ENCODE results near the gene LRFN2. TPM values are rescaled to one million over a fixed set of nuclear protein-coding genes. Genes with fewer than 3 reads are reported as not detected.

Gene LRFN2
- polyA plus RNA-seq, 3 donors, result not detected

DNA sequence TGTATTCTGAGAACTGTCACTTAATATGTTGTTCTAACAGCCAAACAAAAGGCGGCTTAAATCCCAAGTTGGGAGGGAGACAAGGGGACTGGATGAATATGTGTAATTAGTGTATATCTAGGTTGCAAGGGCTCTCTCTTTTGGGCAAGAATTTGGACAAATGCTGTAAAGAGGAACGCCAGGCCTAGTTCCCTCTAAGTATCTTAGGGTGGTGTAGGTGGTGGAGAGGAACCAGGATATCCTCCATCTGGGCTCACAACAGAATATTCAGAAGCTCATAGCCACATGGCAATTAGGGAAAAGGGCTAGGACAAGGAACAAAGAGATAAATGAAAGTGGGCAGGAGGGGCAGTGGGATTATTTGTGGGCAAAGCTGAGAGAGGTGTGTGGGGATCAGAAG is 149.5 kb downstream of the LRFN2 start:
- no peak overlapping the region for H3K4me3 Mint-ChIP-seq
- peak overlapping the region in 1 of 7 donors; percentile 2 for H3K27ac Mint-ChIP-seq
- Histone ChIP-seq H3K9ac (ENCODE audit: insufficient read depth, low read length, poor library complexity, severe bottlenecking) (no peak overlapping the region), H3K36me3 (replicated peaks in 1 of 2; ENCODE audit: control insufficient read depth in 1 of 2, insufficient read depth in 2 of 2, low read length in 2 of 2) (no peaks in the 10 kb centered on the region), H3K4me1 (ENCODE audit: control insufficient read depth in 1 of 2, insufficient read depth in 2 of 2, low read length in 2 of 2) (no peaks in the 10 kb centered on the region), H3K27ac (ENCODE audit: low read depth in 1 of 2, low read length in 2 of 2) (no peak overlapping the region), H4K20me1 (ENCODE audit: insufficient read depth, low read length) (no peaks in the 10 kb centered on the region), H3K4me3 (replicated peaks in 1 of 3; ENCODE audit: low read depth in 2 of 3, low read length in 3 of 3) (no peak overlapping the region), H2AFZ (ENCODE audit: insufficient read depth, low read depth, low read length, poor library complexity, severe bottlenecking) (no peak overlapping the region), H3K9me3 (replicated peaks in 1 of 2; ENCODE audit: control insufficient read depth in 1 of 2, insufficient read depth in 1 of 2, low read length in 2 of 2) (no peaks in the 10 kb centered on the region), H3K4me2 (replicated peaks; ENCODE audit: extremely low read depth, low read length, poor library complexity, severe bottlenecking) (no peak overlapping the region), H3K27me3 (ENCODE audit: control insufficient read depth in 2 of 2, insufficient read depth in 2 of 2, low read length in 2 of 2) (no peaks in the 10 kb centered on the region), H3K79me2 (ENCODE audit: insufficient read depth, low read length) (no peaks in the 10 kb centered on the region)
- no peak for DNase-seq
- intact Hi-C loops (cut with micrococcal nuclease), result no loop called here
- no CpG with 5 or more reads among the region's 2 CpGs for WGBS (ENCODE audit: insufficient coverage)
- TF ChIP-seq, protein P1, sequence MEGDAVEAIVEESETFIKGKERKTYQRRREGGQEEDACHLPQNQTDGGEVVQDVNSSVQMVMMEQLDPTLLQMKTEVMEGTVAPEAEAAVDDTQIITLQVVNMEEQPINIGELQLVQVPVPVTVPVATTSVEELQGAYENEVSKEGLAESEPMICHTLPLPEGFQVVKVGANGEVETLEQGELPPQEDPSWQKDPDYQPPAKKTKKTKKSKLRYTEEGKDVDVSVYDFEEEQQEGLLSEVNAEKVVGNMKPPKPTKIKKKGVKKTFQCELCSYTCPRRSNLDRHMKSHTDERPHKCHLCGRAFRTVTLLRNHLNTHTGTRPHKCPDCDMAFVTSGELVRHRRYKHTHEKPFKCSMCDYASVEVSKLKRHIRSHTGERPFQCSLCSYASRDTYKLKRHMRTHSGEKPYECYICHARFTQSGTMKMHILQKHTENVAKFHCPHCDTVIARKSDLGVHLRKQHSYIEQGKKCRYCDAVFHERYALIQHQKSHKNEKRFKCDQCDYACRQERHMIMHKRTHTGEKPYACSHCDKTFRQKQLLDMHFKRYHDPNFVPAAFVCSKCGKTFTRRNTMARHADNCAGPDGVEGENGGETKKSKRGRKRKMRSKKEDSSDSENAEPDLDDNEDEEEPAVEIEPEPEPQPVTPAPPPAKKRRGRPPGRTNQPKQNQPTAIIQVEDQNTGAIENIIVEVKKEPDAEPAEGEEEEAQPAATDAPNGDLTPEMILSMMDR (IDR thresholded peaks at IDR 0.05), result no peak
- H3K4me1 Mint-ChIP-seq, result peaks cover 12% of the 10 kb centered on the region
- H3K9me3 Mint-ChIP-seq, result peaks cover 0 to 2% (median 0%) of the 10 kb centered on the region in 7 donors
- H3K36me3 Mint-ChIP-seq, result no peaks in the 10 kb centered on the region
- H3K27me3 Mint-ChIP-seq (ENCODE audit: low read depth in 3 of 3), result peaks cover 0 to 4% (median 4%) of the 10 kb centered on the region in 3 donors

DNA sequence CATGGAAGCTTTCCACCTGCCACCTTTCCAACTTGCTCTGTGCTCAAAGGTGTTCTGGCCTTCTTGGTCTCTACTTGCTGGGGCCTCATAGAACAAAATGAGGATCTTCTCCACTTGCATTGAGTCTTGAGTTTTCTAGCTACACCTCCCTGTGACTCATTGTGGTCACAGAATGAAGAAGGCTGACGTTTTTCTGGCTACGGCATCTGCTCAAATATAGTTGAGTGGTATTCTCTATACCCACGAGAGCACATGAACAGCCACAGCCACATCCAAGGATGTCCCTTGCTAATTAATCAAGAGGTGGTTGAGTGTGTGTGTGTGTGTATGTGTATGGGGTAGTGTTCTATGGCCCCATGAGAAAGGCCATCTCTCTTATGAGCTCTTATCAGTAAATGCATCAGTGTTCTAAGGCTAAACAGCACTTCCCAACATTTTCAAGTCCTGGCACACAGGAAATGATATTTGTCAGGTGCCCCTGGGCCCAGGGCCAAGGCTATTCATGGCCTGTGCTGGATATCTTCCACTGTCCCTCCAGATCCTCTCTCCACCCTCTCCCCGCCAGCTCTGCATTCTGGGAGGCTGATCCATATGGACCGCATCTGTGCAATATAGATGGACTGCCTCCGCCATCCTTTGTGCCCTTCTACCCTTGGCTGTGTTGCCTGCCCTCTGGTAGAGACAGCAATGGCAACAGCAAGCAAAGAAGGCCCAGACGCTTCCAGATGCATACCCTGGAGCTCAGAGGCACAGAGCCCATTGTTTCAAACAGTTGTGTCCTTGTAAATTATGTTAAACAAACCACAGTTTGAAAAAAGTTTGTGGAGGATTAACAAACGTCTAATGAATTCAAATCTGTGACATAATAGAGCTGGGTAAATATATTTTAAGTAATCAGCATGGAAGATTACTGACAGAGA is 150.2 kb downstream of the LRFN2 start:
- Histone ChIP-seq H3K27ac (ENCODE audit: low read depth in 1 of 2, low read length in 2 of 2) (no peak overlapping the region), H3K79me2 (ENCODE audit: insufficient read depth, low read length) (no peaks in the 10 kb centered on the region), H3K4me3 (replicated peaks in 1 of 3; ENCODE audit: low read depth in 2 of 3, low read length in 3 of 3) (no peak overlapping the region), H4K20me1 (ENCODE audit: insufficient read depth, low read length) (no peaks in the 10 kb centered on the region), H3K9ac (ENCODE audit: insufficient read depth, low read length, poor library complexity, severe bottlenecking) (no peak overlapping the region), H3K4me1 (ENCODE audit: control insufficient read depth in 1 of 2, insufficient read depth in 2 of 2, low read length in 2 of 2) (no peaks in the 10 kb centered on the region), H3K4me2 (replicated peaks; ENCODE audit: extremely low read depth, low read length, poor library complexity, severe bottlenecking) (no peak overlapping the region), H3K36me3 (replicated peaks in 1 of 2; ENCODE audit: control insufficient read depth in 1 of 2, insufficient read depth in 2 of 2, low read length in 2 of 2) (no peaks in the 10 kb centered on the region), H2AFZ (ENCODE audit: insufficient read depth, low read depth, low read length, poor library complexity, severe bottlenecking) (no peak overlapping the region), H3K27me3 (ENCODE audit: control insufficient read depth in 2 of 2, insufficient read depth in 2 of 2, low read length in 2 of 2) (no peaks in the 10 kb centered on the region), H3K9me3 (replicated peaks in 1 of 2; ENCODE audit: control insufficient read depth in 1 of 2, insufficient read depth in 1 of 2, low read length in 2 of 2) (no peaks in the 10 kb centered on the region)
- WGBS (ENCODE audit: insufficient coverage), result 96% methylated on average over 3 of the region's 8 CpGs
- H3K4me1 Mint-ChIP-seq, result peaks cover 12% of the 10 kb centered on the region
- H3K27ac Mint-ChIP-seq, result peak overlapping the region in 2 of 7 donors; percentile 22 to 55
- peak; percentile 2 to 20 (median 3) for DNase-seq
- TF ChIP-seq, protein P1 (IDR thresholded peaks at IDR 0.05), result no peak
- peaks cover 0 to 4% (median 4%) of the 10 kb centered on the region in 3 donors for H3K27me3 Mint-ChIP-seq (ENCODE audit: low read depth in 3 of 3)
- peaks cover 0 to 2% (median 0%) of the 10 kb centered on the region in 7 donors for H3K9me3 Mint-ChIP-seq
- H3K36me3 Mint-ChIP-seq, result no peaks in the 10 kb centered on the region
- H3K4me3 Mint-ChIP-seq, result no peak overlapping the region
- intact Hi-C loops (cut with micrococcal nuclease), result no loop called here

All from CD14-positive monocyte (primary cell).